Fibroblast of villous mesenchyme (primary cell): ENCODE results near the gene ANXA2. TPM values are rescaled to one million over a fixed set of nuclear protein-coding genes. Genes with fewer than 3 reads are reported as not detected.

ENCODE experiments used
- DNase-seq: peaks from one replicate; pipeline ENCODE4 v3.0.0-alpha.2; 2010; ENCODE audit warnings: low read depth
- H3K4me3 ChIP-seq: 2 replicates; pipeline ENCODE4 v1.5.1; 2011; ENCODE audit warnings: low read depth, mild to moderate bottlenecking, low read length
- CTCF ChIP-seq: IDR thresholded peaks from 2 replicates; pipeline ENCODE4 v1.5.1; 2012; ENCODE audit warnings: low read depth, mild to moderate bottlenecking, low read length; ENCODE audit not compliant: insufficient read depth
- total RNA-seq: library from RNA; depleted of rRNA; stranded (reverse); fragments of >200 nt; gene quantifications from 2 replicates; pipeline ENCODE4 v1.2.3, GENCODE V29; 2012

The ANXA2 gene
- total RNA-seq, 1 donor, result 3,211 TPM

GRCh38 chr15:60374628-60375081, 23.1 kb downstream of the ANXA2 start:
- no peak overlapping the region for H3K4me3 ChIP-seq
- DNase-seq, result peak; percentile 92
- no peak for TF ChIP-seq CTCF

- no peak overlapping the region for H3K4me3 ChIP-seq
- DNase-seq, result no peak
- no peak for TF ChIP-seq CTCF
Measured at GRCh38 chr15:60374209-60374608, 23.6 kb downstream of the ANXA2 start.

GRCh38 chr15:60373745-60374144, 24.0 kb downstream of the ANXA2 start:
- H3K4me3 ChIP-seq, result no peak overlapping the region
- DNase-seq, result no peak
- no peak for TF ChIP-seq CTCF

GRCh38 chr15:60373327-60373726, 24.5 kb downstream of the ANXA2 start:
- DNase-seq, result no peak
- TF ChIP-seq CTCF, result no peak
- no peak overlapping the region for H3K4me3 ChIP-seq

GRCh38 chr15:60372756-60373155, 25.0 kb downstream of the ANXA2 start:
- TF ChIP-seq CTCF, result no peak
- no peak overlapping the region for H3K4me3 ChIP-seq
- peak; percentile 44 for DNase-seq

- H3K4me3 ChIP-seq, result no peak overlapping the region
- TF ChIP-seq CTCF, result no peak
- DNase-seq, result no peak
Measured at GRCh38 chr15:60372227-60372626, 25.6 kb downstream of the ANXA2 start.
